Measurements from ENCODE around the gene ENOX1. TPM values are rescaled to one million over a fixed set of nuclear protein-coding genes. Genes with fewer than 3 reads are reported as not detected.

ENOX1 gene
- total and polyA plus RNA-seq, 2 of the 13 experiments (the other 11 are each of a cell fraction or from before 2014, with no cell fraction given), result not detected

GRCh38 chr13:43405457-43405856 lies 381.3 kb downstream of the ENOX1 start (continued):
- no peak for TF ChIP-seq FOXP4 (CRISPR knock-in tag; IDR thresholded peaks at IDR 0.05)
- no peak for TF ChIP-seq BCL6 (CRISPR knock-in tag; IDR thresholded peaks at IDR 0.05)

GRCh38 chr13:43402380-43402779 lies 384.4 kb downstream of the ENOX1 start:
- CTCF ChIA-PET (ENCODE audit: low intra/inter-chr PET ratio, low total read pairs), result no interaction called here
- no peak for DNase-seq (ENCODE audit: low spot score)
- Histone ChIP-seq H2AFZ (ENCODE audit: low read length) (no peak overlapping the region), H3K27me3 (ENCODE audit: control insufficient read depth in 1 of 2, insufficient read depth in 2 of 2, low read length in 2 of 2) (no peaks in the 10 kb centered on the region), H3K9me3 (ENCODE audit: low read length) (no peaks in the 10 kb centered on the region), H3K79me2 (ENCODE audit: insufficient read depth, low read length) (no peaks in the 10 kb centered on the region), H3K36me3 (replicated peaks in 1 of 2; ENCODE audit: control insufficient read depth in 1 of 2, insufficient read depth in 2 of 2, low read length in 2 of 2) (no peaks in the 10 kb centered on the region), H3K9ac (ENCODE audit: insufficient read depth, low read depth, low read length) (no peak overlapping the region), H3K27ac (ENCODE audit: extremely low read length, insufficient read depth, low read length) (no peak overlapping the region), H3K4me2 (ENCODE audit: low read depth, low read length) (no peak overlapping the region), H3K4me1 (ENCODE audit: insufficient read depth, low read length) (no peaks in the 10 kb centered on the region), H4K20me1 (ENCODE audit: insufficient read depth, low read length) (no peaks in the 10 kb centered on the region), H3K4me3 (replicated peaks in 1 of 3; ENCODE audit: insufficient read depth in 1 of 3, low read depth in 2 of 3, low read length in 3 of 3) (no peak overlapping the region)
- no peak for ATAC-seq
- TF ChIP-seq SAFB2 (CRISPR knock-in tag; IDR thresholded peaks at IDR 0.05; ENCODE audit: borderline replicate concordance, low read depth) (no peak), MATR3 (CRISPR knock-in tag; IDR thresholded peaks at IDR 0.05) (no peak), ZNF441 (CRISPR knock-in tag; IDR thresholded peaks at IDR 0.05; ENCODE audit: borderline replicate concordance) (no peak), ZNF816 (CRISPR knock-in tag; IDR thresholded peaks at IDR 0.05; ENCODE audit: borderline replicate concordance) (no peak), ASH2L (IDR thresholded peaks at IDR 0.05; ENCODE audit: insufficient read length, low read depth, low read length) (no peak), SALL2 (CRISPR knock-in tag; IDR thresholded peaks at IDR 0.05) (no peak), ZNF678 (CRISPR knock-in tag; IDR thresholded peaks at IDR 0.05) (no peak), ZNF607 (CRISPR knock-in tag; IDR thresholded peaks at IDR 0.05; ENCODE audit: borderline replicate concordance) (no peak), BCL3 (CRISPR knock-in tag; IDR thresholded peaks at IDR 0.05) (no peak), ZNF629 (CRISPR knock-in tag; conservative IDR thresholded peaks at IDR 0.05) (no peak), CHCHD3 (CRISPR knock-in tag; IDR thresholded peaks at IDR 0.05) (no peak), ZNF282 (IDR thresholded peaks at IDR 0.05; ENCODE audit: partially characterized antibody) (no peak), NFYB (CRISPR knock-in tag; IDR thresholded peaks at IDR 0.05) (no peak), SUZ12 (IDR thresholded peaks at IDR 0.05; ENCODE audit: low read depth, low read length) (no peak), ZEB1 (IDR thresholded peaks at IDR 0.05; ENCODE audit: insufficient replicate concordance, low read depth) (no peak), ZFYVE20 (CRISPR knock-in tag; IDR thresholded peaks at IDR 0.05; ENCODE audit: borderline replicate concordance, low read depth) (no peak)
- no peak for FAIRE-seq
- WGBS (ENCODE audit: low lambda C conversion rate), result 31% methylated on average over 1 of the region's 1 CpG
- in situ Hi-C loops (cut with HindIII; ENCODE audit: extremely low pct_ligation_motif_present, low pct_unique_long_range_greater_than_20kb), result no loop called here
- intact Hi-C loops (cut with micrococcal nuclease; ENCODE audit: unreplicated experiment), result no loop called here
- POLR2A ChIA-PET, result no interaction called here
- BruUV-seq (replicated peaks), result no TSS peak

Measured in HepG2 (cell line).